ENCODE results near the gene TSPAN16.

The TSPAN16 gene

DNA sequence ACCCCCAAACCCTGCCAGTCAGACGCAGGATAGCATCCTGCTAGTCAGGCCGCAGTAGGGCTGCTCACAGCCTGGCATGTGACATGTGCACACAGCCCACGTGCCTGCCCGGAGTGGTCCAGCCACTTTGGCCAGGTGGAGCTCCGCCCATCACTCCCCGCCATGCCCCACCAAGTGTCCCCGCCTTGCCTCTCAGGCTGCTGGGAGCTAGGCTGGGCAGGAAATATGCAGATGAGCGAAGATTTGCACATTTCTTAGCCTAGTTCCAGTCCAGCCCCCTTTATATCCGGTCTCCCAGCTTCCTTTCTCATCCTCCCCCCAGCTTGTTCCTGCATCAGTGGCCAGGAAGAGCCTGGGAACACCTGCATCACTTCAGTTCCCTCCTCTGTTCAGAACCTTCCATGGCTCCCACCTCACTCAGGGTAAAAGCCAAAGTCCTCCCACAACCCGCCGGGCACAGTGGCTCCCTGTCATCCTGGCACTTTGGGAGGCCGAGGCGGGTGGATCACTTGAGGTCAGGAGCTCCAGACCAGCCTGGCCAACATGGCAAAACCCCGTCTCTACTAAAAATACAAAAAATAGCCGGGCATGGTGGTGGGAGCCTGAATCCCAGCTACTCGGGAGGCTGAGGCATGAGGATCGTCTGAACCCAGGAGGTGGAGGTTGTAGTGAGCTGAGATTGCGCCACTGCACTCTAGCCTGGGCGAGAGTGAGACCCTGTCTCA, 31.3 kb upstream of the TSPAN16 start:
- no peak overlapping the region for H3K9ac ChIP-seq (ENCODE audit: low read depth, low read length)
- DNase-seq (no peak), ATAC-seq (ENCODE audit: insufficient read depth, low read depth) (no peak)
- no peaks in the 10 kb centered on the region for H3K79me2 ChIP-seq (ENCODE audit: insufficient read depth, low read length)
- no peaks in the 10 kb centered on the region for H3K4me1 ChIP-seq (ENCODE audit: insufficient read depth, low read length)
- no peaks in the 10 kb centered on the region for H3K36me3 ChIP-seq (ENCODE audit: insufficient read depth, low read length)
- TF ChIP-seq, protein P1, sequence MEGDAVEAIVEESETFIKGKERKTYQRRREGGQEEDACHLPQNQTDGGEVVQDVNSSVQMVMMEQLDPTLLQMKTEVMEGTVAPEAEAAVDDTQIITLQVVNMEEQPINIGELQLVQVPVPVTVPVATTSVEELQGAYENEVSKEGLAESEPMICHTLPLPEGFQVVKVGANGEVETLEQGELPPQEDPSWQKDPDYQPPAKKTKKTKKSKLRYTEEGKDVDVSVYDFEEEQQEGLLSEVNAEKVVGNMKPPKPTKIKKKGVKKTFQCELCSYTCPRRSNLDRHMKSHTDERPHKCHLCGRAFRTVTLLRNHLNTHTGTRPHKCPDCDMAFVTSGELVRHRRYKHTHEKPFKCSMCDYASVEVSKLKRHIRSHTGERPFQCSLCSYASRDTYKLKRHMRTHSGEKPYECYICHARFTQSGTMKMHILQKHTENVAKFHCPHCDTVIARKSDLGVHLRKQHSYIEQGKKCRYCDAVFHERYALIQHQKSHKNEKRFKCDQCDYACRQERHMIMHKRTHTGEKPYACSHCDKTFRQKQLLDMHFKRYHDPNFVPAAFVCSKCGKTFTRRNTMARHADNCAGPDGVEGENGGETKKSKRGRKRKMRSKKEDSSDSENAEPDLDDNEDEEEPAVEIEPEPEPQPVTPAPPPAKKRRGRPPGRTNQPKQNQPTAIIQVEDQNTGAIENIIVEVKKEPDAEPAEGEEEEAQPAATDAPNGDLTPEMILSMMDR (IDR thresholded peaks at IDR 0.05; ENCODE audit: borderline replicate concordance, extremely low read depth, low read length, poor library complexity, severe bottlenecking): no peak
- no peak for TF ChIP-seq EZH2 (IDR thresholded peaks at IDR 0.05; ENCODE audit: borderline replicate concordance, low read depth, low read length, severe bottlenecking)
- H3K27me3 ChIP-seq (ENCODE audit: insufficient read depth, low read length, poor library complexity): peaks cover 13% of the 10 kb centered on the region
- no peaks in the 10 kb centered on the region for H3K9me3 ChIP-seq (ENCODE audit: insufficient read depth, low read length, severe bottlenecking)
- H4K20me1 ChIP-seq (ENCODE audit: insufficient read depth, low read length): peaks cover 7% of the 10 kb centered on the region; the same call in 1 of the 2 replicates
- H3K27ac ChIP-seq (ENCODE audit: low read length): no peak overlapping the region
- H3K4me2 ChIP-seq (ENCODE audit: insufficient read depth, low read length): no peak overlapping the region
- H2AFZ ChIP-seq (ENCODE audit: low read depth, low read length): no peak overlapping the region
- no peak overlapping the region for H3K4me3 ChIP-seq (ENCODE audit: low read depth in 1 of 2, low read length in 2 of 2)

DNA sequence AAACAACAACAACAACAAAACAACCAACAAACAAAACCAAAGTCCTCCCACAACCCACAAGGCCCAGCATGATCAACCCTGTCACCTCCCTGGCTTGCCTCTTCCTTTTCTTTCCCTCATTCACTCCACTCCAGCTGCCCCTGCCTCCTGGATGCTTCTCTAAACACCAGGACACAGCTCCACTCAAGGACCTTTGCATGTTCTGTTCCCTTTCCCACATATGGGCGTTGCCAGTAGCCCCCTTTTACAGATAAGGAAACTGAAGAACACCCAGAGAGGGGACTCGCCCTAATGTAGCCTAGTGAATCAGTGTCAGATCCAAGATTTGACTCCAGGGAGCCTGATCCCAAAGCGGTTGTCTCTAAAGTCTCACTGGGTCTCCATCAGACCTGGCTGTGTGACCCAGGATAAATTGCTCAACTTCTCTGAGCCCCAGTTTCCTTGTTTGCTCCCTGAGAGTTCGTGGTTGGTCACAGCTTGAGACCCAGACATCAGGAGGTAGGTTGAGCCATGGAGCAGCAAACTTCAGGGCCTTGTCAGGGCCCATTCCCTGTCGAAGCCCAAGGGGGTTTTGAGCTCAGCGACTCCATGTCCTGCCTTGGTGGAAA, 30.7 kb upstream of the TSPAN16 start:
- Histone ChIP-seq H2AFZ (ENCODE audit: low read depth, low read length) (no peak overlapping the region), H3K4me3 (ENCODE audit: low read depth in 1 of 2, low read length in 2 of 2) (no peak overlapping the region), H3K36me3 (ENCODE audit: insufficient read depth, low read length) (no peaks in the 10 kb centered on the region), H3K4me1 (ENCODE audit: insufficient read depth, low read length) (no peaks in the 10 kb centered on the region), H3K9ac (ENCODE audit: low read depth, low read length) (no peak overlapping the region), H3K27me3 (ENCODE audit: insufficient read depth, low read length, poor library complexity) (peaks cover 13% of the 10 kb centered on the region), H3K9me3 (ENCODE audit: insufficient read depth, low read length, severe bottlenecking) (no peaks in the 10 kb centered on the region), H3K27ac (ENCODE audit: low read length) (no peak overlapping the region), H3K4me2 (ENCODE audit: insufficient read depth, low read length) (no peak overlapping the region), H3K79me2 (ENCODE audit: insufficient read depth, low read length) (no peaks in the 10 kb centered on the region), H4K20me1 (ENCODE audit: insufficient read depth, low read length) (peaks cover 7% of the 10 kb centered on the region; the same call in 1 of the 2 replicates)
- ATAC-seq (ENCODE audit: insufficient read depth, low read depth): no peak
- DNase-seq: no peak
- TF ChIP-seq, protein P1 (IDR thresholded peaks at IDR 0.05; ENCODE audit: borderline replicate concordance, extremely low read depth, low read length, poor library complexity, severe bottlenecking): no peak
- TF ChIP-seq EZH2 (IDR thresholded peaks at IDR 0.05; ENCODE audit: borderline replicate concordance, low read depth, low read length, severe bottlenecking): no peak

DNA sequence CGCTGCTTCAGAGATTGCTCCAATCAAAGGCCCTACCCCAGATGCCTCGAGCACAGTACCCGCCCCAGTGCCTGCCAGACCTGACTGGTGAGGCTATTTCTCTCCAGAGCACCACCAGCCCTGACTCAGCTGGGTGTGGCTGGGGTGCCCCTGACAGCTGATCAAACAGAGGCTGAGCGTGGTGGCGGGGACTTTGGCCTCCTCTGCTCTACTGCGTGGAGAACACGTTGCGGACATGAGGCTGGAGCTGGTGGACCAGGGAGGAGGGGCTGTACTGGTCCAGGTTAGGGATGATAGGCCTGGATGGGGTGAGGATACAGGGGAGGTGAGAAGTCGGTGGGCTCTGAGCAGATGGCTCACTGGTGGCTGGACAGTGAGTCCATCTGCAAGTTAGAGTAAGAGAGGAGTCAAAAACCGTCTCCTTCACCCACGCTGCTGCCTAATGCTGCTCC, 30.1 kb upstream of the TSPAN16 start:
- Histone ChIP-seq H3K79me2 (ENCODE audit: insufficient read depth, low read length) (no peaks in the 10 kb centered on the region), H4K20me1 (ENCODE audit: insufficient read depth, low read length) (peaks cover 7% of the 10 kb centered on the region; the same call in 1 of the 2 replicates), H3K27ac (ENCODE audit: low read length) (no peak overlapping the region), H3K27me3 (ENCODE audit: insufficient read depth, low read length, poor library complexity) (peaks cover 13% of the 10 kb centered on the region), H3K36me3 (ENCODE audit: insufficient read depth, low read length) (no peaks in the 10 kb centered on the region), H3K4me2 (ENCODE audit: insufficient read depth, low read length) (no peak overlapping the region), H3K4me1 (ENCODE audit: insufficient read depth, low read length) (no peaks in the 10 kb centered on the region), H3K9ac (ENCODE audit: low read depth, low read length) (no peak overlapping the region), H2AFZ (ENCODE audit: low read depth, low read length) (no peak overlapping the region), H3K9me3 (ENCODE audit: insufficient read depth, low read length, severe bottlenecking) (no peaks in the 10 kb centered on the region), H3K4me3 (ENCODE audit: low read depth in 1 of 2, low read length in 2 of 2) (no peak overlapping the region)
- ATAC-seq (ENCODE audit: insufficient read depth, low read depth) (no peak), DNase-seq (no peak)
- no peak for TF ChIP-seq EZH2 (IDR thresholded peaks at IDR 0.05; ENCODE audit: borderline replicate concordance, low read depth, low read length, severe bottlenecking)
- TF ChIP-seq, protein P1 (IDR thresholded peaks at IDR 0.05; ENCODE audit: borderline replicate concordance, extremely low read depth, low read length, poor library complexity, severe bottlenecking): no peak

All from DND-41 (cell line).